ENCODE measurements around the gene MECP2.

MECP2 gene

GRCh38 chrX:154010330-154011087 is 87.0 kb downstream of the MECP2 start:
- TF ChIP-seq POLR2AphosphoS5 (IDR thresholded peaks at IDR 0.05; ENCODE audit: low read depth, low read length) (no peak), SIN3A (IDR thresholded peaks at IDR 0.05; ENCODE audit: borderline replicate concordance, insufficient read depth, low read length) (no peak), FOXP2 (optimal IDR thresholded peaks at IDR 0.05; ENCODE audit: borderline replicate concordance, extremely low read depth, extremely low read length, insufficient read depth) (no peak), TAF1 (IDR thresholded peaks at IDR 0.05; ENCODE audit: borderline replicate concordance, insufficient read depth, low read length) (no peak)
- TF ChIP-seq, protein P1, sequence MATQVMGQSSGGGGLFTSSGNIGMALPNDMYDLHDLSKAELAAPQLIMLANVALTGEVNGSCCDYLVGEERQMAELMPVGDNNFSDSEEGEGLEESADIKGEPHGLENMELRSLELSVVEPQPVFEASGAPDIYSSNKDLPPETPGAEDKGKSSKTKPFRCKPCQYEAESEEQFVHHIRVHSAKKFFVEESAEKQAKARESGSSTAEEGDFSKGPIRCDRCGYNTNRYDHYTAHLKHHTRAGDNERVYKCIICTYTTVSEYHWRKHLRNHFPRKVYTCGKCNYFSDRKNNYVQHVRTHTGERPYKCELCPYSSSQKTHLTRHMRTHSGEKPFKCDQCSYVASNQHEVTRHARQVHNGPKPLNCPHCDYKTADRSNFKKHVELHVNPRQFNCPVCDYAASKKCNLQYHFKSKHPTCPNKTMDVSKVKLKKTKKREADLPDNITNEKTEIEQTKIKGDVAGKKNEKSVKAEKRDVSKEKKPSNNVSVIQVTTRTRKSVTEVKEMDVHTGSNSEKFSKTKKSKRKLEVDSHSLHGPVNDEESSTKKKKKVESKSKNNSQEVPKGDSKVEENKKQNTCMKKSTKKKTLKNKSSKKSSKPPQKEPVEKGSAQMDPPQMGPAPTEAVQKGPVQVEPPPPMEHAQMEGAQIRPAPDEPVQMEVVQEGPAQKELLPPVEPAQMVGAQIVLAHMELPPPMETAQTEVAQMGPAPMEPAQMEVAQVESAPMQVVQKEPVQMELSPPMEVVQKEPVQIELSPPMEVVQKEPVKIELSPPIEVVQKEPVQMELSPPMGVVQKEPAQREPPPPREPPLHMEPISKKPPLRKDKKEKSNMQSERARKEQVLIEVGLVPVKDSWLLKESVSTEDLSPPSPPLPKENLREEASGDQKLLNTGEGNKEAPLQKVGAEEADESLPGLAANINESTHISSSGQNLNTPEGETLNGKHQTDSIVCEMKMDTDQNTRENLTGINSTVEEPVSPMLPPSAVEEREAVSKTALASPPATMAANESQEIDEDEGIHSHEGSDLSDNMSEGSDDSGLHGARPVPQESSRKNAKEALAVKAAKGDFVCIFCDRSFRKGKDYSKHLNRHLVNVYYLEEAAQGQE (IDR thresholded peaks at IDR 0.05; ENCODE audit: insufficient read depth in 1 of 2, low read depth in 2 of 2, low read length in 2 of 2): no peak

GRCh38 chrX:154008521-154008920 is 89.0 kb downstream of the MECP2 start:
- TF ChIP-seq POLR2AphosphoS5 (IDR thresholded peaks at IDR 0.05; ENCODE audit: low read depth, low read length): no peak
- TF ChIP-seq FOXP2 (optimal IDR thresholded peaks at IDR 0.05; ENCODE audit: borderline replicate concordance, extremely low read depth, extremely low read length, insufficient read depth): no peak

DNA sequence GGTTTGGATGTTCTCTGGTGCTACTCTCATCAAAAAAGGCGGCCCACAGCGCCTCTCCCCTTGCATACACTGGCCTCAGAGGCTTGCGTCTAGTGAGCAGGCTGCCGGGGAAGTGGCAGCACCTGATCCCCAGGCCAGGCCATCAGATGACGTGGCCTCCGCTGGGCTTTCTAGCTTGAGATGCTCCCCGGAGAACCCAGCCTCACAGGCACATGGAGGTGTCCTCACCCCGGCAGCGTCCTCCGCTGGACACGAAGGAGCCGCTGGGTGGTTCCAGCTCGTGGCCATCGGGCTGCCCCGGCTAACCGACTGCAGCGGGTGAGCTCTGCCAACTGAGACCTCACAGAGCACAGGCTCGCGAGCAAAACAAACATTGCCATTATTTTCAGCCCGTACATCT is 90.6 kb downstream of the MECP2 start:
- TF ChIP-seq, protein P1 (IDR thresholded peaks at IDR 0.05; ENCODE audit: insufficient read depth in 1 of 2, low read depth in 2 of 2, low read length in 2 of 2): no peak
- TF ChIP-seq POLR2AphosphoS5 (IDR thresholded peaks at IDR 0.05; ENCODE audit: low read depth, low read length): no peak
- no peak for TF ChIP-seq FOXP2 (optimal IDR thresholded peaks at IDR 0.05; ENCODE audit: borderline replicate concordance, extremely low read depth, extremely low read length, insufficient read depth)
- no peak for TF ChIP-seq TAF1 (IDR thresholded peaks at IDR 0.05; ENCODE audit: borderline replicate concordance, insufficient read depth, low read length)
- TF ChIP-seq SIN3A (IDR thresholded peaks at IDR 0.05; ENCODE audit: borderline replicate concordance, insufficient read depth, low read length): no peak

DNA sequence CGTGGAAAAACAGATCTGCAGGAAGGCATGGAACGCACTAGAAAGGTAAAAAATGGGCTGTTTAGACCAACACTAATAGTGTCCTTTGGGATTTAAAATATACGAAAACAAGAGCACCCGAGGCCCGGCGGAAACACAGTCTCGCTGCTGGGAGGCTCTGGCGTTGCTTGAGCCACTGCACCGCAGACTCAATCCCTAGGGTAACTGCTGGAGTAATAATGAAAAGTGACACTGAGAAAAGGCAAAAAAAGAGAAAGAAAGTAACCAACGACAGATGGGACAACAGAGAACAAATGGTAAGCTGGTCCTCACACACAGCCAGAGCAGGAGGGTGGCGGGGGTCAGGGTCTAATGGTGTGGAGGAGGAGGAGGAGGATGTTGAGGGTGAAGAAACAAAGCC is 93.2 kb downstream of the MECP2 start:
- TF ChIP-seq FOXP2 (optimal IDR thresholded peaks at IDR 0.05; ENCODE audit: borderline replicate concordance, extremely low read depth, extremely low read length, insufficient read depth) (no peak), TAF1 (IDR thresholded peaks at IDR 0.05; ENCODE audit: borderline replicate concordance, insufficient read depth, low read length) (no peak)

DNA sequence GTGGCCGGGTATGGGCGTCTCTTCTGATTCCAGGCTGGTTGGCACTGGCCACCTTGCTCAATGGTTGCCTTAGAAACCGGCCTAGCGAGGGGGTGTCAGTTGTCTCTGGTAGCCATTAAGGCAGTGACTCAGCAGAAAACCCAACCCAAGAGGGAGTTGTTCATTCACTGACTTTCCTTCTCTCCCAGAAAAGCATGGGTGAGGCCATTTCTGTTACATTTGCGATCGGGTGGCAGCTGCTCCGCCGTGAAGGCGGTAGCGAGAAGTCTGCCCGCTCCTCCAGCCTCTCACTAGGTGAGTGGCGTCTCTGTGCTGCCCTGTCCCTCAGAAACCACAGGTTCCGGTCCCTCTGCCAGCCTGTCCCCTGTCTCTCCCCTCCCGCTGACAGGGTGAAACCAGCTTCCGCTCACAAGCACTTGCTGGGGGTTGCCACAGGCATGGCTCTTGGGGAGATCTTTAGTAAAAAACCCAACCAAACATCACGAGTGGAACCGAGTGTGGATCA is 95.2 kb downstream of the MECP2 start:
- TF ChIP-seq TAF1 (IDR thresholded peaks at IDR 0.05; ENCODE audit: borderline replicate concordance, insufficient read depth, low read length): no peak

GRCh38 chrX:154000051-154000450 is 97.5 kb downstream of the MECP2 start:
- TF ChIP-seq FOXP2 (optimal IDR thresholded peaks at IDR 0.05; ENCODE audit: borderline replicate concordance, extremely low read depth, extremely low read length, insufficient read depth): no peak
- TF ChIP-seq, protein P1 (IDR thresholded peaks at IDR 0.05; ENCODE audit: insufficient read depth in 1 of 2, low read depth in 2 of 2, low read length in 2 of 2): no peak

All from PFSK-1 (cell line).